HG03039 (cell line): Measurements from ENCODE around the gene KIFC1.

Source experiments
- ATAC-seq: cut with Tn5 transposase; IDR thresholded peaks from one replicate; pipeline ENCODE4 v1.9.1; 2021; ENCODE audit warnings: mild to moderate bottlenecking, moderate library complexity; ENCODE audit not compliant: unreplicated experiment

The KIFC1 gene

DNA sequence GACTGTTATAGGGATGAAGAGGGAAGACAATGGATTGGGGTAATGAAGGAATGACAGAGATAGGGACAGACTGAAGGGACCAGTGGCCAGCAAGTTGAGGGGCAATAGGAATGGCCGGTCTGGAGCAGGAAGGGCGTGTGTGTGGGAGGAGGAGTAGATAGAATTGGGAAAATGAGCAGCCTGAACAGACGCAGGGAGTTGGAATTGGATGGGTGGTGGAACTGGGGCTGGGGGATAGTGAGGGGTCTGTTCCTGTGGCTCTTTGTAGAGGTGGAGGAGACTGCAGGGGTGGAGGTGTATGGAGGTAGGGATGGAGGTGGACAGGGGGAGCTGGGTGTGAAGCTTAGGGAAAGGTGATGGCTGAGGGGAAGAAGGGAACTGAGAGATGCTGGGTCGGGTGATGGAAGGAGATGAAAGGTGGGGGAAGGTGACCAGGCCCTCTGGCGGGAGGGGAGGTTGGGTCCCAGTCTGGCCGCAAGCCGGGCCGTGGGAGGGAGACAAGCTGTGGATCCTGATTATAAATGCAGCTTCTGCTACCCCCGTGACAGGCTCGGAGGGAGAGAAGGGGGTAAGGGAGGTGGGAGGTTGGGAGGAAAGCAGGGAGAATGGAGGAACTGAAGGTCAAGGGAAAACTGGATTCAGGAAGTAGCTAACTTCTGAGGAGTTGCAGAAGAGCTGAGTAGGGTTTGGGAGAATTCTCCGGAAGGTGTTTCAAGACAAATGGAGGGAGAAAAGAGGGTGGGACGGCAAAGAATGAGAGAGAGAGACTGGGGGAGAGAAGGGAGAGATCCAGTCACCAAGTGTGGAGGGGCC, 33.4 kb downstream of the KIFC1 start:
- ATAC-seq = no peak

DNA sequence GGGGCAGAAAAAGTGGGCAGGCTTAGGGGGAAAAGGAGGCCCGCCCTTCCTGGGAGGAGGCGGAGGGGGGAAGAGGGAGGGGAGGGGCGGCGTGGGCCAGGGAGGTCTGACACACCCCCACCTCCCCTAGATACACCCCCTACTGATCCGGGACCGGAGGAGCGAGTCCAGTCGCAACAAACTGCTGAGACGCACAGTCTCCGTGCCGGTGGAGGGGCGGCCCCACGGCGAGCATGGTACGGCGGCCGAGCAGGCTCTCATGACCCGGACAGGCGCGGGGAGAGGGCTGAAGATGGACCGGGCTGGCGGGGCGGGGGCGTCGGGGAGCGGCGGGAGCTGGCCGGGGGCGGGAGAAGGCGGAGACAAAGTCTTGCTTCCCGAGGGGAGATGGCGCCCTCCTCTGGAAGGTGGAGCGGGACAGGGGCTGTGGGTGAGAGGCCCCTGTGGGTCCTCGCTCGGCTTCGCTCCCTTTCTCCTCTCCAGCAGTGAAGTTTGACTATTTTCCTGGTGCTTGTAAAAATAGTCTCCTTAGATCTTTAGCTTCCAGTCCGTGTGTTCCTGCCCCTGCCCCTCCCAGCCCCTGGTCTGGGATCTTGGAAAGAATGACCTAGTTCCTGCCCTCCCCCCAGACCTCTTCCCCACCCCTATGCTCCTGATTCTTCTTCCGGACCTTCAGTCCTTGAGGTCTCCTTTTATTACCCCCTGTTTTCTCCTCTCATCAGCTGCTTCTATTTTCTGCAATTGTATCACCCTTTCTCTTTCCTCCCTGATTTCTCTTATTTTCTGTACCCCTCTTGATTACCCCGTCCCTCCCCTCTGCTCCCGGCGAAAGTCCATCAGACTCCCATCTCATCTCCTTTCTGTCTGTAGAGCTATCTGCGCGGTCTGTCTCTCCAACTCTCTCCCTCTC, 34.3 kb downstream of the KIFC1 start:
- no peak for ATAC-seq

DNA sequence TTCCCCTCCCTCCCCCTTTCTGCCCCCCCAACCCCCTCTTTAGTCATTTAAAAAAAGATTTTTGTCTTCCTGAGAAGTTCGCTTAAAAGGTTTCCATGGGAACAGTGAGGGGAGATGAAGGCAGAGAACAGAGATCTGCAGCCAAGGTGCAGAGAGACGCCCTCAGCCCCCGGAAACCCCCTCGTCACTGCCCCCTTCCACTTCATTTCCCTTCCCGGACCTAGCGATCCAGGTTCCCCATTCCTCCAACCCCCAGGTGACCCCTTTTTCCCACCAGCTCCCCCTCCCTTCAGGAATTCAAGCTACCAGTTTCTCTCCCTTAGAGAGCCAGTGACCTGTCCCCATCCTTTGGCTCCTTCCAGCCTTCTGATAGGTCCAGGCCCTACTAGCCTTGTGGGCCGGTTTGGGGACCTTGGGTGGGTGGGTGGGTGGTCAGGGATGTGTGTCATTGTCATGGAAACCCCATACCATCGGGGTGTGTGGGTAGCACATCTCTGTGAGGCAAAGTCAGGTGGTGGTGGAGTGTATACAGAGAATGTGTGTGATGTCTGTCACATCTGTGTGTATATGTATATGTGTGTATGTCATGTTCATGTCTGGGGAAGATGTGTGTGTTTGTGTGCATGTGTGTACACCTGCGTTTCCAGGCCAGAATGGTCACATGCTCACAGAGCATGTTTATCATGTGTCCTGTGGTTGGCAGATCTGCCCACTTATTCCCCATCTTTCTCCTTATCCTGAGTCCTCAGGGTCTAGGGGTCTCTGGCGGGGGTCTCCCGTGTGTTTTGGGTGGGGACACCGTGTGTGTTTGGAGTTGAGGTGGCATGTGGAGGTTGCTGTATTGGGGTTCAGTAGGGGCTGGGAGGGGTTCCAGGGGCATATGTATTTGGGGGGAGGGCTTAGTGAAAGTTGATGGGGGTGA, 35.2 kb downstream of the KIFC1 start:
- ATAC-seq = no peak

DNA sequence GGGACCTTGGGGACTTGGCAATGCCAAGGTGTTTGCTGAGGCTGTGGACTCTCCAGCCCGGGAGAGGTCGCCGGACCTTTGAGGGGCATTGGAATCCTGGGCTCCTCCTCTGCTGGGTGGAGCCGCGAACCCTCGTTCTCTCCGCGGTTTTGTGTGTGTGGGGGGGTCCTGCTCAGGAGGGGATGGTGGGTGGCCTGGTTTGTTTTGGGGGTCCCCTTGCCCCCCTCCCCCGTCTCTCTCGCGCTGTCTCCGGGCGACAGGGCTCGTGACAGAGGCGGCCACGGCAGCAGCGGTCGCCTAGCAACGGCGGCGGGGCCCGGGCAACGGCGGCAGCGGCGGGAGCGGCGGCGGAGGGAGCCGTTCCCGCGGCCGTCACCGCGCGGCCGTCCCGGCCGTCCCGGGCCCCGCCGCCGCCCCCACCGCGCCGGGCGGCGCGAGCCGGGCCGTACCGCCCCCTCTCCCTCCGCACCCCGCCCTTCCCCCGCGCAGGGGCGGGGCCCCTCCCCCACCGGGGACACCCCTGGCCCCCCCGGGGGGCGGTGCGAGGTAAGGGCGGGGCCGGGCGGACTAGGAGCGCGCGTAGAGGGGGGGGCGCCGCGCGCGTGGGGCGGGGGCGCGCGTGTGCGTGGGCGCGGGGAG, 36.1 kb downstream of the KIFC1 start:
- no peak for ATAC-seq

DNA sequence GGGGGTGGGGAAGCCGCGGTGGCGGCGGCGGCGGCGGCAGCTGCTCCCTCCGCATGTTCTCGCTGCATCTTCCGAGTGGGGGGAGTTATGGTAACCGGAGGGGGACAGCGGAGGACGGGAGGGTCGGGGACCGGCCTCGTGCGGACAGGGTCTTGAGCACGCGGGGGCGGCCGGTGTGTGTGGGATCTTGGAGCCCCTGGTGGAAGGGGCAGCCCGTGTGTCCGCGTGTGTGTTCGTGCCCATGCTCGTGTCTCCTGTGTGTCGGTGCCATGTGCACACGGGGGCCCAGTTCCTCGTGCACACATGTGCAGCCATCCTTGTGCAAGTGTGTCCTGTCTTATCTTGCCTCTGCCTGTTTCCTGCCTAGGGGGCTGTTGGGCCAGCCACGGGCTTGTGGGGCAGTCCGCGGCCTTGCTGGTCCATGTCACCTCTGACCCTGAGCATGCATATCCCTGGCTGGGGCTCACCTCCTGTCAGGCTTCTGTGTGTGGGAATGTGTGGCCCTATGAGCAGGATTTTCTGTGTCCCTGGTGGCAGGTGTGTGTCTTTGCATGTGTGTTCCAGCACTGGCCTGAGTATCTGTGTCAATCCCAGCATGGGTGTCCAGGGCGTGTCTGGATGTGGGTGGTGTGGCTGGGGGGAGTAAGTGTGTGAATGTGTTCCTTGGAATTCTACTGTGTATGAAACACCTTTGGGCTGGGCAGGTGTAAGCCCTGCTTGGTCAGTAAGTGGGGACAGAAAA, 36.8 kb downstream of the KIFC1 start:
- no peak for ATAC-seq

DNA sequence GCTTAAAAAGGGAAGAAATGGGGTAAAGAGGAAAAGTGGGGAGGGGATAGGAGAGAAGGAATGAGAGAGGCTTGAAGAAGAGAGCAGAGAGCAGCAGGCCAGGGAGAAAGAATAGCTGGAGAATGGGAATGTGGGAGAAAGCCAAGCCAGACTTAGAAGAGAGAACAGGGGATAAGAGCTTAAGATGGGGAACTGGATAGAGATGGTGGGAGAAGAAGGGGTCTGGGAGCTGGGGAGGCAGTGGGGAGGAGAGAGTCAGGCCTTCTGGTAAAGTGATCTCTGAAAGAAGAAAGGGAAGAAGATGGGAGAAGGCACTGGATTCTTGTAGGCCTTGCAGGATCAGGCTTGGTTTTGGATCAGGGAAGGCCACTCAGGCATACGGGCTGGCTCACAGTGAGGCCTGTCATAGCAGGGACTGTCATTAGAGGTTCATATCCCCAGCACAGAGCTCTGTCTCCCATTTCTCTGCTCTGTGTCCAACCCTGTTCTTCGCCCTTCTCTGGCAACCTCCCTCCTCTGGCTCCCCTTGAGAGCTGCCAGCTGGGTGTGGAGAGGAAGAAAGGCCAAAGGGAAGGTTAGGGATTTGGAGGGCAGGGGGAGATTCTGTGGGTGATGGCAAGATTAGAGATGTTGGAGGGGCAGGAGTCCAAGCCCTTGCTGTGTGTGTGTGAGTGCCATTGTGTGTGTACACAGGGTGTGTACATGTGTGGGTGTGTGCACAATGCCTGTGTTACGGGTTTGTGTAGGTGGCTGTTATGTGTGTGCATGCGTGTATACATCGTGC, 37.5 kb downstream of the KIFC1 start:
- ATAC-seq = no peak

DNA sequence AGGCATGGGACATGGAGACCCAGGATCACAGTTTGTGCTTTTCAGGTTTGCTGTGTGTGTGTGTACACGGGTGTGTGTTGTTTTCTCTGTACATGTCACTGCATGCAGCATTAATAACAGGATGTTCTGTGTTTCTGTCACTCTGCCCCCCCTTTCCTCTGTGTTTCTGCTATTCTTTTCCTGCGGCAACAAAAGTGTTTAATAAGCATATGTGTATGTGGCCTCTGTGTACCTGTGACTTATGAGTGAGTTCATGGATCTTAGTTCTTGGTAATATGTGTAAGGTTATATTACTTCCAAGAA, 38.1 kb downstream of the KIFC1 start:
- ATAC-seq = no peak

DNA sequence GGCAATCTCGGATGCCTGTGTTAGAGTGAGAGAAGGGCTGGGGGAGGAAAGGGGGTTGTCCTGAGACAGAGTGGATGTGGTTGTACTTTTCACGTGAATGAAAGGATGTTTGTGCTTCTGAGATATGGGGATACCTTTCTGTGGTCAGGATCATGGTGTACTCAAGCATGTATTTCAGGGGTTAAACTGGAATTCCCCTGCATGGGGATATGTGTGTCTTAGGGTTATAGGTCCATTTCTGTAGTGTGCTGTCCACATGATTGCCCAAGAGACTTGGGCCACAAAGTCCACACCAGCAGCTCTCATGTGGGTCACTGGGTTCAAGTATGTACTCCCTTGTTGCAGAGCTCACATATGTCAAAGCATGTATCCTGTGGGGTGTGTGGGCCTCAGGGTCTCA, 38.7 kb downstream of the KIFC1 start:
- no peak for ATAC-seq

DNA sequence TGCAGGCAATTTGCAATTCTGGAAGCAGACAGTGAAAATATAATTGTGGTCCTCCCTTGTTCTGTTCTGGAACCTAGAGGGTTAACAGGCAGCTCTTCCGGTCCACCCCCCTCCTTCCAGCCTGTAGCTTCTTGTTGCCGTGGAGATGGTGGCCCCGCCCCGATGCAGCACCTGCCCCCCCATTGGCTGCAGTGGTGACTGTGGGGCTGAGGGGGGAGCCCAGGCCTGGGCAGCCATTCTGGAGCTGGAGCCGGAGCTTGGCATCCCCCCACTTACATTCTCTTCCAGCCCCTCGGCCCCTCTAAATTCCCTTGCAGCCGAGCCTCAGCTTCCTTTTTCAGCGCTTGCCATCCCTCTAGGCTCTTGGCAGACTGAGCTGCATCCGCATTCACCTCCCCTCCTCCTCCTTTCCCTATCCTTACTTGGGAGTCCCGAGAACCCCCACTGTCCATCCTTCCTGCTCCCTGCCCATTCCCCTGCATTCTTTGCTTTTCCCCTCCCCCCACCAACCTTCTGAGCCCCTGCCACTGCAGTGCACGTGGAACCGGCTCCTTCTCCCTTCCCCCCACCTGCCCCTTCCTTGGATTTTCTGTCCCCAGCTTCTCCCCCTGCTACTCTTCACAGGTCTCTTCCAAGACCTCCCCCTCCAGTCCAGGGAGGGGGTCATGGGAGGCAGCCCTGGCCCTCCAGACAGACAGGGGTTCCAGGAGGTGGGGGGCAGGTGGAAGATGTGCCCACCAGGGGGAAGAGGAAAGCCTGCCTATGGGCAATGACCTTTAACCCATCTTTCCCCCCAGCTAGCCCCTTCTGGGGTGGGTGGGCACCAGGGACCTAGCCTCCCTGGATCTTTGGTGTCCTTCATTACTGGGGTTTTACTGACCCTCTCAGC, 39.6 kb downstream of the KIFC1 start:
- no peak for ATAC-seq

DNA sequence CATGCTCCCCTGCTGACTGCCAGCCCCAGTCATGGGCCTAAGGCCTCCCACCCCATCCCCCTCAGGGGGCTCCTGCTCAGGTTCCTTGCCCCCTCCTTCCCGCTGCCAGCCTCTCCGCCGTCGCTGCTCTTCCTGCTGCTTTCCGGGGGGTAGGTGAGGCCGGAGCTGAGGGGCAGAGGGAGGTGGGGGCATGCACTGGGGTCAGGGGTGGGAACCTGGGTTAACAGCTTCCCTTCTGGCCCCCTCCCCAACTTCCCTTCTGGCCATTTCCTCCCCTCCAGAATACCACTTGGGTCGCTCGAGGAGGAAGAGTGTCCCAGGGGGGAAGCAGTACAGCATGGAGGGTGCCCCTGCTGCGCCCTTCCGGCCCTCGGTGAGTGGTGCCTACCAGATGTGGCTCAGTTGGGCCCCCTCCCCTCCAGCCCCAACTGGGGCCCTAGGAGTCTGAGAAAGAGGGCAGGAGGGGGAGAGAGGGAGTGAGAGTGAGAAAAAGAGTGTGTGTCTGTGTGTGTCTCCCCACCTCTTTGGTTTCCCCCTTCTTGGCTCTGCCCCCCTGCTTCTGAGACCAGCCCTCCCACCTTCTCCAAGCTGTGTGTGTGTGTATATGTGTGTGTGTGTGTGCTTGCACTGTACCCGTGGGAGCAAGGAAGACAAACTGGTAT, 40.4 kb downstream of the KIFC1 start:
- no peak for ATAC-seq

DNA sequence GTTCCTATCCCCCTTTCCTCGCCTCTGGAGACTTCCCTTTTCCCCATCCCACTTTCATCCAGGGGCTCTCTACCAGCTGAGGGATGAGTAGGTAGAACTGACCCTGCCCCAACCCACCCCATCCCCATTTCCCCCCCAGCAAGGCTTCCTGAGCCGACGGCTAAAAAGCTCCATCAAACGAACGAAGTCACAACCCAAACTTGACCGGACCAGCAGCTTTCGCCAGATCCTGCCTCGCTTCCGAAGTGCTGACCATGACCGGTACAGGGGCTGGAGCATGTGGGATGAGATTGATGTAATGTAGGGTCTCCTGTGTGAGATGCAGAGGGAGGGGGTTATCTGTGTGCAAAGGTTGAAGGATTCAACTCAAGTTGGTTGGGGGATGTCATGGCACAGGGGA, 40.9 kb downstream of the KIFC1 start:
- no peak for ATAC-seq

DNA sequence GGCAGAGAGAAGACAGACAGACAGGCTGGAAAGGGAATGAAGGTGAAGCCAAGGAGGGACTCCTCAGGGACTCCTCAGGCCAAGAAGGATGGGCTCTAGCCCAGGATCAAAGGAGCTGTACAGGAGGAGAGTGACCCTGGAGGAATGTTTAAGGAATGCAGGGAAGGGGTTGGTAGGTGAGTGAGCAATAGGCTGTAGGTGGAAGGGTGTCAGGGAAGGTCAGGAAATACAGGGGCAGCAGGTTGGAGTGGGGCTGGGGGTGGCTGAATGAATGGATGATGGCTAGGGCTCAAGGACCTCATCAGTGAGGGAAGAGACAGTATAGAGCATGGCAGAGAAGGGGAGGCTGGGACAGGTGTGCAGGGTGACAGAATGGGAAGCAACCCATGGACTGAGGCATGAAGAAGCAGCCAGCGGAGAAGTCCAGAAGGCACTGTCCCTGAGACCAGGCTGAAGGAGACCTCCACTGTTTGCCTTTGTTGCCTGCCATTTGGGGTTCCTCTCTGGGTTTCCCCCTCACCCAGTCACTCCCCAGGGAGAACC, 41.4 kb downstream of the KIFC1 start:
- ATAC-seq = no peak

DNA sequence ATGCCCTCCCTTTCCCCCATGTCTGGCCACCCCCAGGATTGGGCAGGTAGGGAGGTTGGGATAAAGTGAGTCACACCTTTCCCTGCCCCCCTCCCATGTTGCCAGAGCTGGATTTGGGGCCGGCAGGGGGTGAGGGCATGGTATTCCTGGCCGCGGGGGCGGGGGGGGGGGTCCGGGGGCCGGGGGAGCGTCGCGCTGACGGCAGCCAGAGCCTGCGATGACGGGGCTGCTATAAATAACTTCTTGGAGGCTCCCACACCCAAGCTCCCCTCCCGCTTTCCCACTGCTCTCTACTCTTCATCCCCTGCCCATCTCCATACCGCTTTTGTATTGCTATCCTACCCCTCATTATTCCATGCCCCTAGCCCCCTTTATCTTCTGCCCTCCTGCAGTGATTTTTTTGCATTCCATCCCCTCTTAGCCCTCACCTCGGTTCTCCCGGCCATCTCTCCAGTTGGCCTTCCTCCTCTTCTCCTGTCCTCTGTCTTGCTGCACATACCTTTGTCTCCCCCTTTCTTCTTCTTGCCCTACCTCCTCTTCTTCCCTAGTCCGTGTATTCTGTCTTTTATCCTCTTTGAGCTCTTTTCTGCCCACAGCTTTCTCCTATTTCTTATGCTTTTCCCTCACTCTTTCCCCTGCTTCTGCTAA, 42.0 kb downstream of the KIFC1 start:
- no peak for ATAC-seq

DNA sequence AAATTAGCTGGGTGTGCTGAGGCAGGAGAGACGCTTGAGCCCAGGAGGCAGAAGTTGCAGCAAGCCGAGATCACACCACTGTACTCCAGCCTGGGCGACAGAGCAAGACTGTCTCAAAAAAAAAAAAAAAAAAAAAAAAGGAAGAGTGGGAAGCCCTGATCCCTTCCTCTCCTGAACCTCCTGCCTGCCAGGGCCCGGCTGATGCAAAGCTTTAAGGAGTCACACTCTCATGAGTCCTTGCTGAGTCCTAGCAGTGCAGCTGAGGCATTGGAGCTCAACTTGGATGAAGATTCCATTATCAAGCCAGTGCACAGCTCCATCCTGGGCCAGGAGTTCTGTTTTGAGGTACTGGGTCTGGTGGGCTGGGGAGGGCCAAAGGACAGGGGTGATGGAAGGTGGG, 43.3 kb downstream of the KIFC1 start:
- ATAC-seq = no peak

DNA sequence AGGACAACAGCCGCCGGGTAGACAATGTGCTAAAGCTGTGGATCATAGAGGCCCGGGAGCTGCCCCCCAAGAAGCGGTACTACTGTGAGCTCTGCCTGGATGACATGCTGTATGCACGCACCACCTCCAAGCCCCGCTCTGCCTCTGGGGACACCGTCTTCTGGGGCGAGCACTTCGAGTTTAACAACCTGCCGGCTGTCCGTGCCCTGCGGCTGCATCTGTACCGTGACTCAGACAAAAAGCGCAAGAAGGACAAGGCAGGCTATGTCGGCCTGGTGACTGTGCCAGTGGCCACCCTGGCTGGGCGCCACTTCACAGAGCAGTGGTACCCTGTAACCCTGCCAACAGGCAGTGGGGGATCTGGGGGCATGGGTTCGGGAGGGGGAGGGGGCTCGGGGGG, 46.0 kb downstream of the KIFC1 start:
- no peak for ATAC-seq

DNA sequence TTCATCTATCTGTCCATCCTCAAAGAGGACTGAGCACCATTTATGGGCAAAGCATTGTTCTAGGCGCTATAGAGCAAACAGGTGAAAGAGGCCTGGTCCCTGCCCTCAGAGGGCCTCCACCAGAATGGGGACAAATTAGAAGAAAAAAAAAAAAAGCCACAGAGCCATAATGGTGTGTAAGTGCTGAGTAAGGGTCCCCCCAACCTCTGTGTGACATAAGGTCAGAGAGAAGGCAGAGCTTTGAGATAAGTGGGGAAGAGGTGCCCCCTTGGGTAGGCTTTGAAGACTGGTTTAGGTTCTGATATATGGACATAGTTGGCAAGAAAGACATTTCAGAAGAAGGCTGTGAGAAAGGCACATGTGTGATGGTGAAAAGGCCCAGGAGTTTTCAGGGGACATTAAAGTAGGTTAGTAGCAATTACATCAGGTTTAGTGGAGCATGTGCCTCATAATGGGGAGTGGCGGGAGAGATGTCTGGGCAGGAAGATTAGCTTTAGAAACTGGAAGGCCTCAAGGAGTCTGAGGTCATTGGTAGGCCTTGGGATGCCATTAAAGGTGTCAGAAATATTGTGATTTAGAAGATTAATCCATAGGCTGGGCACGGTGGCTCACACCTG, 47.5 kb downstream of the KIFC1 start:
- no peak for ATAC-seq
